ENCODE results near the gene APRT.
A peak's percentile ranks its signal among the peaks of the same experiment; 100 is the strongest.
"Not testable (repeated sequence)": the region's sequence is repeated elsewhere in the genome, so short reads cannot be mapped to it uniquely, and the experiment has no call there.

APRT gene

DNA sequence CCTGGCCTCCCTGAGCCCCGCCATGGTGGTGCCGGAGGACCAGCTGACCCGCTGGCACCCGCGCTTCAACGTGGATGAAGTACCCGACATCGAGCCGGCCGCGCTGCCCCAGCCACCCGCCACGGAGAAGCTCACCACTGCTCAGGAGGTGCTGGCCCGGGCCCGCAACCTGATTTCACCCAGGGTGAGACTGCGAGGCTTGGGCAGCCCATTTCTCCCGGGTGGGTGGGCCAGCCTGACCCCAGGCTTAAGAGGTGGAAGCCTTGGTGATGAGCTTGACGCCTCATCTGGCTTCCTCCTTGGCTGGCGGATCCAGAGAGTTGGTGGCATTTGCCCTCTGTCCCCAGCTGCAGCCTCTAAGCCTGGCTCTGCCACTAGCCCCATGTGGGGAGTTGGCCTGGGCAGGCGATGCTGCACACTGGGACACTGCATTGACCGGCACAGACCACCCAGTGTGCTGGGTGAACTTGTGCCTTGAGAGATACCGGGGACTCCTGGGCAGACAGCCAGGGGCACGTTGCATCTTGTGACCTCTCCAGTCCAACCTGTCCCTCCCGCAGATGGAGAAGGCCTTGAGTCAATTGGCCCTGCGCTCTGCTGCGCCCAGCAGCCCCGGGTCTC lies 5.1 kb downstream of the APRT start:
- DNase-seq = no peak

DNA sequence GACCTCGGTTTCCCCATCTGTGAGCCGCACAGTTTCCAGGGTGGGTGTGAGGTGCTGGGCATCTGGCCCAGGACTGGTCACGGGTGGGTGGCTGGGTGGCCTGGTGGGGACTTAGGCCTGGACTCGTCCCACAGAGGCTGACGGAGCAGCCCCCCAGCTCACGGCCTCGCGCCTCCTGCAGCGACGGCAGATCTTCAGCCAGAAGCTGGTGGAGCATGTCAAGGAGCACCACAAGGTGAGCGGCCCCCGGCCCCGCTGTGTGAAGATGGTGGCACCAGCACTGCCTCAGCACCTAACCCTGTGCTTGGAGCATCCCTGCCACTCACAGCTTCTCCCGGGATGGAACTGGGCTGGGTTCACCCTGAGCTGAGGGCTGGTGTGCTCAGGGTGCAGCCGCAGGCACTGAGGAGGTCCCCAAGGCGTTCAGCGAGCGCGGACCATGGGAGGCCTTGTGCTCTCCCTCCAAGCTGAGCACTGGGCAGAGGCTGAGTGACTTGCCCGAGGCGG lies 5.8 kb downstream of the APRT start:
- DNase-seq = no peak

DNA sequence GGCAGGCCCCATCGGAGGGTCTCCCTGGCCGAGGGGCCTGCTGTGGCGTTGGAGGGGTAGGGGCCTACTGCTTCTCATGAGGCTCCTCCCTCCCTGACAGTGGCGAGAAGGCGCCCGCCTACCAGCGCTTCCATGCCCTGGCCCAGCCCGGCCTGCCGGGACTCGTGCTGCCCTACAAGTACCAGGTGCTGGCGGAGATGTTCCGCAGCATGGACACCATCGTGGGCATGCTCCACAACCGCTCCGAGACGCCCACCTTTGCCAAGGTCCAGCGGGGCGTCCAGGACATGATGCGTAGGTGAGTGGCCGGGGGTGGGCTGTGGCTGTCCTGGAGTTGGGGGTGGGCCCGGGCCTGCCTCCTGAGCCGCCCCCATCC lies 6.4 kb downstream of the APRT start:
- no peak for DNase-seq

DNA sequence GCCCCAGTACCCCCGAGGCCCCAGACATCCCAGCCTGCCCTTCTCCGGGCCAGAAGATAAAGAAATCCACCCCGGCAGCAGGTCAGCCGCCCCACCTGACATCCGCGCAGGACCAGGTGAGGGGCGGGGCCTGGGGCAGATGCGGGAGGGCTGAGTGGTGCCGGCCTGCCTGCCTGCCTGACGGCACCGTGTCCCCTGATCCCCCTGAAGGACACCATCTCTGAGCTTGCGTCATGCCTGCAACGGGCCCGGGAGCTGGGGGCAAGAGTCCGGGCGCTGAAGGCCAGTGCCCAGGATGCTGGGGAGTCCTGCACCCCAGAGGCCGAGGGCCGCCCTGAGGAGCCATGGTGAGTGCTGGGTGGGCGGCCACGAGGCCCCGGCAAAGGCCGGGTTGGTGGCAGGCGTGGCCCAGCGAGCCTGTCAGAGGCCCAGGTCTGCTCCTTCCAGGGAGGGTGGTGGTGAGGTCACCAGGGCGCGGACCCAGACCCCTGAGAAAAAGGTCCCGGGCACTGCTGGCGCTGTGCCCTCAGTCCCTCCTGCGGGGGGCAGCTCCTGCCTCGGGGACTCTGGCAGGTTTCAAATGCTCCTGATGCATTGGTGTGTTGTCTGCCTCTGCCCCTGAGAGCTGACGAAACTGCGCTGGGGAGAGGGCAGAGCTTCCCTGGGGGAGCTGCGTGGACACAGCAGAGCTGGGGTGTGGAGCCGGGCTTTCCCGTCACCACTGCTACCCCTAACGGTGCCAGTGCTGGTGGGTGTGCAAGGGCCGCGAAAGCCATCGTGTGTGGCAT lies 7.0 kb downstream of the APRT start:
- no peak for DNase-seq

DNA sequence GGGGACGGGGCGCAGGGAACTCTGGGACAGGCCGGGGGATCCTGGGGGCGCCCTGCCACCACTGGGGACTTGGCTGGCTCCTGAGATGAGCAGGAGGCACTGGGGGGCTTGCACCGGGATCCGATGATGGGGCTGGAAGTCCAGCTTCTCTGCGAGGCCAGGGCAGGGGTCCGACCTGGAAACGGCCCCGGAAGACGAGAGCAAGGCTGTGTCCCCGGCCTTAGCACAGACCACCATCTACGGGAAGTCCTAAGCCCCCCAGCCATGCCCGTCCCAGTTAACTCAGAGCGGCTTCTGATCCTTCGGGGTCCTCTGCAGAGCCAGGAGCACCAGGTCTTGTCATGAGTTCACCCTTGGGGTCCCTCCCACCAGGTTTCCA lies 7.6 kb downstream of the APRT start:
- DNase-seq = no peak

DNA sequence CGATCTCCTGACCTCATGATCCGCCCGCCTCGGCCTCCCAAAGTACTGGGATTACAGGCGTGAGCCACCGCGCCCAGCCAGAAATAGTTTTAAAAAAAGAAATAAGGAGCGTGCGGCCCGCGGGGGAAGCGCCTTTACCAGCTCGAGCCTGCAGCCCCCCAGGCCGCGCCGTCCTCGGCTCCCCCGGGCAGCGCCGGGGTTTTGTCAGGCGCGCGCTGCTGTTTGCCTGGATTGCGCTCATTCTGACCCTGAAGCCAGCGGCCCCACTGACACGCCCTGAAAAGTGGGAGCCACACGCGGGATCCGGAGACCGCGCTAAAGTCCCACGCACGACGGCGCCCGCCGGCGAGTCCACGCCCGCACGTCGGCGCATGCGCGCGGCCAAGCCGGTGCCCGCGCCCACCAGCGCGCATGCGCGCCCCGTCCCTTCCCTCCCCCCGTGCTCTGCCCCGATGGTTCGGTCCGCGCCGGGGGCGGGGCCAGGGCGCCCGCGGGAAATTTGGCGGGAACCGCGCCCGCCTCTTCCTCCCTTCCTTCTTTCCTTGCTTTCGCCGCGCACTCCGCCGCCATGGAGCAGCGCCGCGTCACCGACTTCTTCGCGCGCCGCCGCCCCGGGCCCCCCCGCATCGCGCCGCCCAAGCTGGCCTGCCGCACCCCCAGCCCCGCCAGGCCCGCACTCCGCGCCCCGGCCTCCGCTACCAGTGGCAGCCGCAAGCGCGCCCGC lies 8.3 kb downstream of the APRT start, which contains the start of gene CDT1:
Gene CDT1, plus strand, starts transcription at position 526 of the 724 bp plus-strand sequence. Its CDS starts 43 bp downstream, at position 569.
- peak; percentile 68 for DNase-seq

DNA sequence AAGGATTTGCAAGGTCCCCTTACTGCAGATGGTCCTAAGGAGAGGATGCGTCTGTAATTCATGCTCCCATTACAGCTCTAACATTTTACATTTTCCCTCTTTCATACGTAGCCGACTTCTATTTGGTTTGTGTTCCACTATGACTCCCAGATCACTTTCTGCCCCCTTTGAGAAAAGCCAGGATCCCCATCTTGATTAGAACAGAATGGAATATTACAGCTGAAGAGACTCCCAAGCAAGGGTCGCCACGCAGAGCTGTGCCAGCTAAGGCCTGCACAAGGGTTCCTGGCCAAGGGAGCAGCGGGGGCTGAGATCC lies 11.5 kb downstream of the APRT start:
- no peak for DNase-seq

DNA sequence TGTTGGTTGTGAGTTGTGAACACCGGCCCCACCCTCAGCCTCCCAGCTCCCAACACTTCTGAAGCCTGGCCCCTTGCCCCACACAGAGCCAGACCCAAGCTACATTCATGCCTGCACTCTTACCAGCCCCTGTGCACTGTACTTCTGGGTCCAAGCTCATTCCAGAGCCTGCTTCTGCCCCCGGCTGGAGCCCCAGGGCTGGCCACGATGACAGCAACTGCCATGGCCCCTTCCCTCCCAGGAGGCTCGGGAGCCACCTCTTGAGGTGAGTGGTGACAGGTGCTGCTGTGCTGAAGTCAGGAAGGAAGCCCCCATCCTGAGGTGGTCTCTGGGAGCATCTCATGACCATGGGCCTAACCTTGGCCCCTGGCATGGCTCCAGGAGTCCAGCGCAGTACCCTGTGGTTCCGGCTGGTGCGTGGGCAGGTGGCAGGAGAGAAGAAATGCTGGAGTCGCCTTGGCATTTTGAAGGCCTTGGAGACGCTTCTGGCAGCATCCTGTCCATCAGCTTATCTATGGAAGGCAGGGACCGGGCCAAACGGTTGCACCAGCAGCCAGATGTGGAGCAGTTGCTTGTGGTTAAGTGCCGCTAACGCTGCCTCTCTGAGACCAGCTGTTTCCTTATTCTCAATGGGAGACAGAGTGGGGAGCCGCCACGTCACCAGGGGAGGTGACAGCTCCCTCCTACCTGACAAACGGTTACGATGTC lies 12.0 kb downstream of the APRT start:
- DNase-seq = no peak

DNA sequence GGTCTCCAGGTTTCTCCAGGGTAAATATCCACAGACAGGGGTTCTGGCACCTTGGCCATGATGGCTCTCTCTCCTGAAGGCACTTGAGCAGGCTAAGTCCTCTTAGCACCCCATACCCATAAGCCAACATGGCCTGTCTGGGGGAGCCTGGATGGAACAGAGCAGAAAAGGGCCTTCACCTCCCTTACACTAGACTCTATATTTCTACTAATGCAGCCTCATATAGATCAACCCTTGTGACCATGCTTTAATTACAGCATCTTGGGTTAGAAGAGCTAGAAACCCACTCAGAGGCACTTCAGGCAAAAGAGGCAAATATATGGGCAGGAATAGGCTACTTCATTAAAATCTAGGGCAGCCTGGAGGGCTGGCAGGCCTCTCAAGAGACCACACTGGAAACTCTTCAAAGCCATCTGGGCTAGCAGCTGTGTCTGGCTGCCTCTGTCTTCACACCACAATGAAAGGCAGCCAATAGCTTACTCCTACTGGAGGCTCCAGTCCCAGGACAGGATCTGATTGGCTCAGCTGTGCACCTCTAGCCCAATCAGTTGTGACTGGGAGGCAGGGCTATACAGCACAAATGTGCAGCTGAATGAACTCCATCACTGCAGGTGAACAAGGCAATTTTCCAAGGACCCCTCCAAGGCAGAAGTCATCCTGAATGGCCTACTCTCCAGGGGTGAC lies 12.8 kb downstream of the APRT start:
- no peak for DNase-seq

DNA sequence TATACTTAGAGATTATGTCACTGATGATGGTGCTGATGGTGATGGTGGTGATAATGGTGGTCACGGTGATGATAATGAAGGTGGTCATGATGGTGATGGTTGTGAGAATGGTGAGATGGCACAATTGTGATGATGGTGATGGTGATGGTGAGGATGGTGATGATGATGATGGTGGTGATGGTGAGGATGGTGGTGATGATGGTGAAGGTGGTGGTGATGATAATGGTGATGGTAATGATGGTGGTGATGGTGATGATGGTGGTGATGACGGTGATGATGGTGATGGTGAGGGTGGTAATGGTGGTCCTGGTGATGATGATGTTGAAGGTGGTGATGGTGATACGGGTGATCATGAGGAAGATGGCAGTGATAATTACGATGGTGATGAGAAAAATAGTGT lies 13.7 kb downstream of the APRT start:
- DNase-seq = no peak

DNA sequence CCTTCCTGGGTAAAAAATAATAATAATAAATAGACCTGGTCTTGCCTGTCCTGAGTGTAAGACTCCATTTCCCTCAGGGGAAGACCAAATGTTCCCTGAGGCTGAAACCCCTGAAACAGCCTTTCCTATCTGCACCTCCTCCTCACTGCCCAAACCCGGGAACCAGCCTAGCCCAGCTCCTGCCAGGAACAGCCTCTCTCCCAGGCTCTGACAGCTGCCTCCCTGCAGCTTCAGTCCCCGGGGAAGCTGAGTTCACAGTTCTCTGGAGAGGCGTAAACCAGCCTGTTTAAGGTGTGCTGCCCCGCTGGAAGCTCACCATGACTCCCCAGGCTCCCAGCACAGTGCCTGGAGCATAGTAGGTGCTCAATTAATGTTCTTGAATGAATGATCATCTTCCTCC lies 15.4 kb downstream of the APRT start:
- no peak for DNase-seq

DNA sequence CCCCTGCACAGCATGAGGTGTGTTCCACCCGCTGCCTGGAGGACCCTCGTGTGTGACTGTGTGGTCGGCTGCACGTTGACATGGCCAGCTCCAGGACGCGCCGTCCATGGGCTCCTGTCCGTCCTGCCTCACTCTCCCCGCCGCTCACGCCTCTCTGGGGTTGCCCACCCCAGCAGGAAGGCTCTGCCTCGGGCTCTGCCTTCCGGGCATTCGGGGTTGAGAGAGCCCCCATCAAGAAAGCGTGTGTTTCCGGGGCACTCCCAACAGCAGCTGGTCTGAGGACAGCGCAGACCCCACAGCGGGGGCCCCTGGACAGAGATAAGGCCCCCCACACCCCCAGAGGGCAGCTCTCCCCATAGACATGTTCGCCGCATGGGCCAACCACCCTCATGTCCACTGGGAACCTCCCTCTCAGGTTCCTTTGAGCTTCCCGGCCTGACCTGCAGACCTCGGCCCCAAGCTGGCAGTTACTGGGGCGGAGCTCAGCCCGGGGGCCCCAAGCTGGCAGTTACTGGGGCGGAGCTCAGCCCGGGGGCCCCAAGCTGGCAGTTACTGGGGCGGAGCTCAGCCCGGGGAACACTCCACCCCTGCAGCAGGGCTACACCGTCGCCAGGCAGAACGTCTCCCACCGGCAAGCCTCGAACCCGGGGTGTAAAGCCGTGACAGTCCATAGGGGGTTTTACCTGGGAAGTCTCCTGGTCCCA lies 18.3 kb downstream of the APRT start:
- no peak for DNase-seq

DNA sequence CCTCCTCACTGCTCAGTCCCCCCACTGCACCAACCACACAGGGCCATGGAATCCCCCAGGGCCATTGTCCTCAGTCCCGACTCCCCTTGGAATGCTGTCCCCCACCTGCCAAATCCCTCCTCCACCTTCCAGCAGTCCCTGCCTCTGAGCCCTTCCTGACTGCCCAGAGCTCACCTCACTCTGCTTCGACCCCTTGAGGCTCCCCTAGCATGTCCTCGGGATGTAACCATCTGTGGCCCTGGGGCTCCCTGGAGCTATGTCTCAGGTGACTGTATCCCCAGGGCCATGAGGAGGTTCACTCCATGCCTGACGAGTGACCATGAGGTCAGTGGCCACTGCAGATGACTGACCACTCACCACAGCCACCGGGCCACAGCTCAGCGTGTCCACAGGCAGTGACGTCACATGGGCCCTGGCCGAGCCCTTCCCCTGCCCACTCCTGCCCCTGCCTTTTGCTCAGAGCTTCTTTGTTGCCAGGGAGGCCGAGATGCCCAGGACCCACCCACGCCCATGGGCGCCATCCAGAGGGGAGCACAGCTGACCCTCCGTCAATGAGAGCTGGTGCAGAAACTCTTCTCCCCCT lies 19.0 kb downstream of the APRT start:
- no peak for DNase-seq

DNA sequence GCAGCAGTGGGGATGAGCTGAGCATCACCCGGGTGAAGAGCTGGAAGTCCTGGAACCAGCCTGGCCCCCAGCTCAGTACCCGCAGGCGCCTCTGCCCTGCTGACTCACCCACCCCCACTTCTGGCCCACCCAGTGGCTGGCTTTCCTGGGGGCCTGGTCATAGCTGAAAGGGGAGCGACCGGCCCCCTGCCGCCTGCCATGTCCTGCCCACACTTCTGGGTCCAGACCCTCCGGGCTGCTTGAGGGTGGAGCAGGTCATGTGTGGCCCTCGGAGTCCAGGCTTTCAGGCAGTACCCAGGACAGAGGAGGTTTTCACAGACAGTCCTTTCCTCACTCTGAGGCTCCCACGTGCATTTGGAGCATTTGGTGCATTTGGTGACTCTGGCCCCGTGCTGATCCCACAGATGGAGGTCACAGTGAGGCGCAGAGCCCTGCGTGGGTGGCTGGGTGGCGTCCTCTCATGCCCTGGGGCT lies 19.6 kb downstream of the APRT start:
- no peak for DNase-seq

DNA sequence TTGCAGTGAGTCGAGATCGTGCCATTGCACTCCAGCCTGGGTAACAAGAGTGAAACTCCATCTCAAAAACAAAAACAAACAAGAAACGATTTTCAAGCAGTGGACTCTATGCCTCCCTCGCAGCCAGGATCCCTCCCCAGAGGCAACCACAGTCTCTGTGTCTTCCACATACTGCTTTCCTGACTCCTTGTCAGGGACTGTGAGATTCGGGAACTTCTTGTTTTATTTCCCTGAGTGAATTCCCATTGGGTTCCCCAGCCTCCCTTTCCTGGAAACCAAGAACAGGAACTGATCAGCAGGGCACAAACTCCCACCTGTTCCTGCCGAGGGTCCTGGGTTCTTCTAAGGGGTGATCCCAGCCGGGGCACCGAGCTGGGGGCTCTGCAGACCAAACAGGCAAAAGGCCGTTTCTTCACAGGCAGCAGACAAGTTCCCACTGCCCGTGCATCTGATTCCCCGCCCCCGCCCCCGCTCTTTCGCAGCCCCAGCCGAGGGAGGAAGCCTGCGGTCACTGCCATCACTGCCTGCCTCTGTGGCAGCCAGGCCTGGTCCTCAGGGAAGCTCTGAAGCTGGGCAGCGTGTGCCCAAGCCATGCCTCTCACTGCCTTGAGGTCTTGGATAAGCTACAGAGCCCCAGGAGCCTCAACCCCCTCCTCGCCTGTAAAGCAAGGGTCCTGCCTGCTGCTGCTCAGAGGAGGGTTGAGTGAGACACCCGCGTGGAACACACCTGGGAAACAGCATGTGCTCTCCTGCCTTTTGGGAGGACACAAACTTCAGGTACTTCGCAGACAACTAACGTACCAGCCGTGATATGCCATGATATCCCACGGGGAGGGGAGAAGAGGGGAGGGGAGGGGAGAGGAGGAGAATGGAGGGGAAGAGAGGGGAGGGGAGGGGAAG lies 21.2 kb downstream of the APRT start:
- peak; percentile 47 for DNase-seq

DNA sequence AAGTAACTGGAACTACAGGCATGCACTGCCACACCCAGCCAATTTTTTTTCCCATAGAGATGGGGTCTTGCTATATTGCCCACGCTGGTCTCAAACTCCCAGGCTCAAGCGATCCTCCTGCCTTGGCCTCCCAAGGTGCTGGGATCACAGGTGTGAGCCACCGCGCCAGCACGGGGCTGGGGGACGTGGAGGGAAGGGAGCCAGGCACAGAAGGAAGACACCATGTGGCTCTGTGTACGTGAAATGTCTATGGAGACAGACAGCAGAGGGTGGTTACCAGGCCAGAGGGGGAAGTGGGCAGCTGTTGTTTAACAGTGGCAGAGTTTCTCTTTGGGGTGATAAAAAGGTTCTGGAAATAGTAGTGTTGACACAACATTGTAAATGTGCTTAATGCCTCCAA lies 22.1 kb downstream of the APRT start:
- DNase-seq = no peak

DNA sequence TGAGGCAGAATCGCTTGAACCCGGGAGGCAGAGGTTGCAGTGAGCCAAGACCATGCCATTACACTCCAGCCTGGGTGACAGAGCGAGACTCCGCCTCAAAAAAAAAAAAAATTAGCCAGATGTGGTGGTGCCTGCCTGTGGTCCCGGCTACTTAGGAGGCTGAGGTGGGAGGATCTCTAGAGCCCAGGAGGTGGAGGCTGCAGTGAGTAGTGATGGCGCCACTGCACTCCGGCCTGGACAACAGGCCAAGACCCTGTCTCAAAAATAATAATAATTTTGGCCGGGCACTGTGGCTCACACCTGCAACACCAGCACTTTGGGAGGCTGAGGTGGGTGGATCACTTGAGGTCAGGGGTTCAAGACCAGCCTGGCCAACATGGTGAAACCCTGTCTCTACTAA lies 23.0 kb downstream of the APRT start:
- DNase-seq = not testable (repeated sequence)

DNA sequence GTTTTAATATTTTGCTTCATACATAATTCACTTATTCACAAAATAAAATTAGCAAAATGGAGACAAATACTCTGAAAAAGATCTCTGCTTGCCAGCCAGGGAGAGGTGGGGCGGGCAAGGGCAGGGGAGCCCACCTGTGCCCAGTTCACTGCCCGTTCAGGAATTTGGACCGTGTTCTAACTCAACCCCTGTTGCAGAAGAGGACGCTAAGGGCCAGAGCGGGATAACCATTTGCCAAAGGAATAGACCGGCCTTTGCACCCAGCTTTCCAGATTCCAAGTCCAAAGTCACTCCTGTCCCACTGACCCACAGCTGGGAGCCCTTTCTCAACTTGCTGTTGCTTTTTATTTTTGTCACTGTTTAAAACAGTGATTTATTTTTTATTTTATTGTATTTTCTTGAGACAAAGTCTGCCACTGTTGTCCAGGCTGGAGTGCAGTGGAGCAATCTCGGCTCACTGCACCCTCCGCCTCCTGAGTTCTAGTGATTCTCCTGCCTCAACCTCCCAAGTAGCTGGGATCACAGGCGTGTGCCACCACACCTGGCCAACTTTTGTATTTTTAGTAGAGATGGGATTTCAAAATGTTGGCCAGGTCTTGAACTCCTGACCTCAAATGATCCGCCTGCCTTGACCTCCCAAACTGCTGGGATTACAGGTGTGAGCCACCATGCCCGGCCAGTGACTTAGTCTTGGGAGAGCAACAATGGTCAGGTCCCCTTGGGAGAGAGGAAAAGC lies 24.0 kb downstream of the APRT start:
- no peak for DNase-seq

DNA sequence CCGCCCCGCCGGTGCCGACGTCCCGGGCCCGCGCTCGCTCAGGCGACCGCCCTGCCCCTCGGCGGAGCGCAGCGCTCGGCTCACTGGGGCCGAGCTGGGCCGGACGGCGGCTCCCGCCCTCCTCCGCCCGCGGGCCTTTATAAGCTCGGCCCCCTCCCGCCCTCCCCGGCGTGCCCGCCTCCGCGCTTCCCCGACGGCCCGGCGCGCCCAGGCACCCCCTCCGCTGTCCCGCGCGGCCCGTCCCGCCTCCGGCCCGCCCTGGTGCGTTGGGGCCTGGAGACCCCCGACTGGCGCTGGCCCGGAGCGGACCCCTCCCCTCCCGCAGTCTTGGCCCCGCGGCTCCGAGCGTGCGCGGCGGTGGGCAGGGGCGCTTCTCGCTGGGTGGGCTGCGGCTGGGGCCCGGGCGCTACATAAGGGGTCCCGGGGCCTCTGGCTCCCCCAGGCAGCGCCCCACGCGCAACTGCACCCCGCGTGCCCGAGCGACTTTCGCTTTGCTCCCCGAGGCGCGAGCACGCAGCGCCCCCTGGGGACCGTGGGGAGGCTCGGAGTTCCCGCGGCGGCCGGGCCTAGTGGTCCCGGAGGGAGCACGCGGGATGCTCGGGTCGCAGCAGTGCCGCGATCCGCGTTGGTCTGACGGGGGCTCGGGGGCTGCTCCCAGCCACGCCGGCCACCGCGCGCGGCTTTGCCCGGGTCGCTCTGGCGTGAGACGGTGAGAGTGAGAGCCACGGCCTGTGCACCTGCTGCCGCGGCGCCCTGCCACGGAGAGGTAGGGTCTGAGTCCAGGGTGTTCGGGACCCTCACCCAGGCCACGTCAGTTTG lies 26.4 kb downstream of the APRT start, which contains the start of gene PIEZO1:
Gene PIEZO1, minus strand, starts transcription at position 115 of the 819 bp plus-strand sequence. CDS start 256 bp downstream, outside the sequence.
- DNase-seq = peak; percentile 40
